Stimulated activated CD4-positive, alpha-beta T cell treated with anti-CD3 and anti-CD28 coated beads, Interleukin-12 subunit alpha, Interleukin-12 subunit beta, amount 100 ng/mL, for 48 hours (primary cell): ENCODE results near the gene NAT9.

Experiments used
- DNase-seq, 3 donors: peaks; one replicate each; pipeline ENCODE4 v3.0.0-alpha.2; 2020; ENCODE audit warnings: low read depth in 2 of 3, low spot score in 1 of 3

NAT9 gene

GRCh38 chr17:74780443-74781238 lies 4.5 kb upstream of the NAT9 start:
- DNase-seq, result no peak

DNA sequence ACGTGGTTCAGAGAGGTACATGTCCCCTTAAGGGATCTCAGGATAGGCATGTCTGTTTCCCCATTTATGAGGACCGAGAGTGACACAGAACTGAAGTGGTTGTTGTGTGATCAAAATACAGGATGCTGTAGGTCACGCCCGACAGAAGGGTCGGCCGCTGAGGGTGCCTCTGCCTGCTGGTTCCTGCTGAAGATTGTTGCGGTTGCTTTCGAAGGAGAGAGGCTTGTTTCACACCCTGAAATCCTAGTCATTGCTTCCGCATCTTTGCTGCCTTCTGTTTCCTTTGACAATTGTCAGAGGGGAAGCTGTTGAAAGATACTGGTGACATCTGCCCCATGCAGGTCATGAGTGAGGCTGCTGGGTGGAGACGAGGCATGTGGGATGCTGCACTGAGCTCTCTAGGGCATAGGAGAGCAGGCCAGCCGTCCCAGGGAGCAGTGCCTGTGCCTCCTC lies 3.8 kb upstream of the NAT9 start:
- peak; percentile 45 to 60 (median 51) for DNase-seq

- no peak for DNase-seq
Measured at GRCh38 chr17:74779501-74779900, 3.4 kb upstream of the NAT9 start.

GRCh38 chr17:74778960-74779359 lies 2.8 kb upstream of the NAT9 start:
- DNase-seq, result no peak

GRCh38 chr17:74777901-74778515 lies 1.9 kb upstream of the NAT9 start:
- DNase-seq, result no peak

- DNase-seq, result no peak
Measured at GRCh38 chr17:74776990-74777389, 845 bp upstream of the NAT9 start.

- no peak for DNase-seq
Measured at GRCh38 chr17:74775409-74776043, 619 bp downstream of the NAT9 start.

GRCh38 chr17:74773871-74774286 lies 2.3 kb downstream of the NAT9 start:
- DNase-seq, result no peak

DNA sequence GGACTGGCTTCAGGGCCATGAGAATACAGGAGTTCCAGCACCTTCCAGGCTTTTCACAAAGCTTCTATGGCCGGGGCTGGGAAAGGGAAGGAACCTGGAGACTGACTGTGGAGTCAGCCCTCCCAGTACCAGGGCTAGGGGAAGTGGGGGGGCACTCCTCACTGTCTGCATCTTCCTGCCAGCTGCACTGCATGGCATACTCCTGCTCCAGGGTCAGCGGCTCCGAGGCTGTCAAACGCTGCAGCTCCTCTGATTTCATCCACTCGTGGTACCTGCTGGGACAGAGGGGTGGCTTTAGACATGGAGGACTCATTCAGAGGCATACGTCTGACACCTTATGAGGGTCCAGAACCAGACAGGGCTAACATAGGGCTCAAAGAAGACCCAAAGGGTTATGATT lies 2.7 kb downstream of the NAT9 start:
- DNase-seq, result no peak

DNA sequence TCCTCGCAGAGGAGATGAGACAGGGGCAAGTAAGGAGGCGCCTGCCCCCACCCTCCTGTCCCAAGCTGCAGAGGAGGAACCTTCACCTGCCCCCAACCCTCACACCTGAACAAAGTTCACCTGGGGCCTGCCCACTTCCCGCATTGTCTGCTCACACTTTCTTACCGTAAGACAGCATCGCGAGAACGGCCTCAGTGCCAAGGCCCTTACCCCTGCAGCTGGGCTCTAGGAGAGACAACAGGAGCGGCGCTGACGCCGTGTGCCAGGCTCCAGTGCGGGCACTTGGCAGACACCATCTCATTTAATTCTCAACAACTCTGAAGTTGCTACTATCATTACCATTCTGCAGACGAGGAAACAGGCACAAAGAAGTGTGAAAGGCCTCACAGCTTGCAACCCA lies 4.1 kb downstream of the NAT9 start:
- DNase-seq, result no peak

DNA sequence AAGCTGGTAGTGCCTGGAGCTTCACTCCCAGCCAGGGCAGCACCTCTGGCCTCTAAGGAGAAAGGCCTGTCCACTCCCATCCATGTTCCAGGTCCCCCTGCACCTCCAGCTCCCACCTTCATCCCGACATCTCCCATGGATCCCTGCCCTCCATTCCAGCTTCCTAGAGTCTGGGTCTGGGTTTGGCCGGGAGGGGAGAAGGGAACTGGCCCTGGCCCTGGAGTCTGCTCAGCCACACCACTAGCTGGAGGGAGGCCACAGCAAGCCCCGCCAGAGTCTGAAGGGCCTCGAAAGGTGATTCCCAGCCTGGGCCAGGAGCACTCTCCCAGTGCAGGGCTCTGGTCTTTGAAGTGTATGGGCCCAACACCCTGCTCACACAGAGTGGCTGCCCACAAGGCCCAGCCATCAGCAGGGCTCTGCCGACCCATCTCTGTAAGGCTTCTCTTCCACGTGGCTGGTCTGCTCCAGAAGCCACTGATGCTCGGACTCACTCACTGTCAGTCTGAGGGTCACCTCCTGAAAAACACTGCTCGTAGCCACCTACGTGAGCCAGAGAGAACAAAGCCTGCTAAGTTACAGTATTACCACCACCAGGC lies 4.7 kb downstream of the NAT9 start:
- no peak for DNase-seq

DNA sequence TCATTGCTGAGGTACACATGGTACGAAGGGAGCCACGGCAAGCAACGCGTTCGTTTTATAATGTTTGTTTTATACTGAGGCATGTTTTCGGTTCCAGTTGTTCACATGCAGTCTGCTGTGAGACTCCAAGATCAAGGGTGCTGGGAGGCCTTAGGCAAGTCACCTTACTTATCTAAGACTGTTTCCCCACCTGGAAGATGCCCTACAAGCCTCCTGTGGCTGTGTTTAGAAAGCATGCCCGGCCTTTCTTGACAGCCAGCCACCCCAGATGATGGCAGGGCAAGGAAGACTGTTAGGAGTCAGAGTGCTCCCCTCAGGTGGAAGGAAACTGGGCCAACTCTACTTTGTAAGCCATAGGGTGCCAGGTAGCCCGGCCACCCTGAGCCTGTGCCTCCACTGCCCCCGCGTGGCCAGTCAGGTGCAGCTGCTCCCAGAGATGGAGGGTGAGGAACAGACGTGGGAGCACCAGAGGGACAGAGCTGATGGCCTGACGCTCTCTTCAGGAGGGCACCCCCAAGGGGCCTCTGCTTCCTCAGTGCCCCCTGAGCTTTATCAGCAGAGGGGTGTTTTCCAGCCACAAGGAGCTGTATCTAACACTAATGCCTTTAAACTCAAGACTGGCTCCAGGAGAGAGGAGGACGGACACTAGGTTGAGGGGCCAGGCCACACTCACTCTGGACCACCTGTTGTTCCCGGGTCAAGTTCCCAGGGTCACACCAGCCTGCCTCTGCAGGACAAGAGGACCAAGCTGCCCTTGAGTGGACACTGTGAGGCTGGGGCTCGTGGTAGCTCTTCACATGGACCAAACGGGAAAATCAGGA lies 5.4 kb downstream of the NAT9 start:
- peak in 1 of 3 donors; percentile 52 for DNase-seq

- no peak for DNase-seq
Measured at GRCh38 chr17:74769856-74770497, 6.2 kb downstream of the NAT9 start.

DNA sequence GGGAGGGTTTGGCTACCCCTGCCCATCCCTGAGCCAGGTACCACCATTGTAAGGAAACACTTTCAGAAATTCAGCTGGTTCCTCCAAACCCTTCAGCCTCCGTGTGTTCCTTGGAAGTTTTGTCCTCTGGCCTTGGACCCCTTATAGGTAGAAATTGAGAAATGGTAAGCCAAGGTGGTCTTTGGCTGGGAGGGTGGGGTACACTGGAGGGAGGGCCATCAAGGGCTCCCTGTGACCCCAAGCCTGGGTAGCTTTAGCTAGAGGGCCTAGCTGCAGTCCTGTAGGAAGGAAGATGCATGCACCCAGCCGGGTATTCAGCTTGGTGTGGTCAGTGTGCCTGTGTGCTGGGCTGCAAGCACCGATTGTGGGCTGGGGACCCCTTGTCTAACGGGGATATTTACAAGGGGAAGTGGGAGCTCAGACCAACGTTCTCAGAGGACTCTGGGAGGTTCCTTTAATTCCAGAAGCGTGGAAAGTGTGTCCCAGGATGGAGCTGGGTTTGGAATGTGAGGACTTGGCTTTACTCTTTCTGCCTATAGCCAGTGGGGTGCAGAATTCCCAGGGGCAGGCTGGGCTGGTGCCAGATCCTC lies 6.8 kb downstream of the NAT9 start:
- DNase-seq, result no peak

- DNase-seq, result no peak
Measured at GRCh38 chr17:74768763-74769114, 7.4 kb downstream of the NAT9 start.

GRCh38 chr17:74768069-74768762 lies 7.9 kb downstream of the NAT9 start:
- no peak for DNase-seq

- DNase-seq, result no peak
Measured at GRCh38 chr17:74767111-74767516, 9.0 kb downstream of the NAT9 start.

- DNase-seq, result no peak
Measured at GRCh38 chr17:74766413-74766812, 9.7 kb downstream of the NAT9 start.

DNA sequence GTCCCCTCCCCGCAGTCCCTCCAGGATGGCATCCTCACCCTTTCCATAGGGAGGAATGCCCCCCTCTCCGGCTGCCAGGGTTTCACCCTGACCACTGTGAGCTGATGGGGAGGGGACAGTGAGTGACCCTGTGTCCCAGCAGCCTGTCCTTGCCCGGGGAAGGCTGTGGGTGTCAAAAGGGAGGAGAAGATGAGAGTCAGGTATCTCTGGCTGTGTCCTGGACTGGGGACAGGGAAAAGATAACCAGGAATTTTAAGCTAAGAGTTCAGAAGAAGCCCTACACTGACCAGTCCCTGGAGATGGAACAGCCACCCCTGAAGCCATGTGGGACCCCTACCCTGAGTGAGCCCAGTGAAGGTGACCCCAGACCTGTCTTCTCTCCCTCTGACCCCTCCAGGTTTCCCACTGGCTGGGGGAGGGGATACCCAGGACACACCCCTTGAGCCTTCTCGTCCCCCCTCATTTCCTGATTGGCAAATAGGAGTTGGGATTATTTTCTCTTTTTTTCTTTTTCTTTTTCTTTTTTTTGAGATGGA lies 11.3 kb downstream of the NAT9 start:
- DNase-seq, result no peak
